ENCODE data around the gene PDE4D. TPM values are rescaled to one million over a fixed set of nuclear protein-coding genes. Genes with fewer than 3 reads are reported as not detected.

PDE4D gene
- total RNA-seq, 2 experiments from 2014 or later = 0.50 to 0.51 TPM

DNA sequence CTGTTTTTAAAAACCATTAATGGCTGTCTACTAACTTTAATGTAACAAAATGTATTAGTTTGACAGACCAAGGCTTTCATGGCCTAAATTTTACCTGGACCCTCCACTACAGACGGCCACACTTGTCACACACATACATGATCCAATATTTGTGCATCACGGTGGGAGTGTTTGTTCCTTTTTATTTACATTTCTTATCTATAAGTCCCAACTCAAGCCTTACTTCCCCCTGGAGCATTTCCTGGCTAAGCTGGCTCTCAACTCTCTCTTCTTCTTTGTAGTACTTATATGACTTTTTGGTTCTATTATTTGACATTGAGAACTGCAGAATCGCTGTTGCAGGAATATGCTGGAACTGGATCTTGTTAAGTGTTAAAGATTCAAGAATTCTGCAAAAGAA is 776.2 kb downstream of the PDE4D start:
- DNase-seq (ENCODE audit: low spot score) = no peak
- Histone ChIP-seq H3K36me3 (ENCODE audit: insufficient read depth, low read length) (no peaks in the 10 kb centered on the region), H3K4me3 (ENCODE audit: low read depth, low read length, poor library complexity, severe bottlenecking) (no peak overlapping the region), H3K9me2 (ENCODE audit: insufficient read depth, low read length) (no peaks in the 10 kb centered on the region), H3K9me3 (ENCODE audit: low read length) (no peaks in the 10 kb centered on the region), H3K4me2 (ENCODE audit: low read length) (no peak overlapping the region), H4K20me1 (ENCODE audit: insufficient read depth, low read length) (no peaks in the 10 kb centered on the region), H2AFZ (ENCODE audit: low read length) (no peak overlapping the region), H3K79me2 (ENCODE audit: insufficient read depth, low read depth, low read length) (no peaks in the 10 kb centered on the region), H3K27ac (ENCODE audit: low read depth, low read length, poor library complexity, severe bottlenecking) (no peak overlapping the region), H3K4me1 (ENCODE audit: insufficient read depth, low read length, poor library complexity, severe bottlenecking) (no peaks in the 10 kb centered on the region)
- TF ChIP-seq EZH2phosphoT487 (IDR thresholded peaks at IDR 0.05; ENCODE audit: borderline replicate concordance, low read depth, low read length) = no peak
- TF ChIP-seq, protein P1, sequence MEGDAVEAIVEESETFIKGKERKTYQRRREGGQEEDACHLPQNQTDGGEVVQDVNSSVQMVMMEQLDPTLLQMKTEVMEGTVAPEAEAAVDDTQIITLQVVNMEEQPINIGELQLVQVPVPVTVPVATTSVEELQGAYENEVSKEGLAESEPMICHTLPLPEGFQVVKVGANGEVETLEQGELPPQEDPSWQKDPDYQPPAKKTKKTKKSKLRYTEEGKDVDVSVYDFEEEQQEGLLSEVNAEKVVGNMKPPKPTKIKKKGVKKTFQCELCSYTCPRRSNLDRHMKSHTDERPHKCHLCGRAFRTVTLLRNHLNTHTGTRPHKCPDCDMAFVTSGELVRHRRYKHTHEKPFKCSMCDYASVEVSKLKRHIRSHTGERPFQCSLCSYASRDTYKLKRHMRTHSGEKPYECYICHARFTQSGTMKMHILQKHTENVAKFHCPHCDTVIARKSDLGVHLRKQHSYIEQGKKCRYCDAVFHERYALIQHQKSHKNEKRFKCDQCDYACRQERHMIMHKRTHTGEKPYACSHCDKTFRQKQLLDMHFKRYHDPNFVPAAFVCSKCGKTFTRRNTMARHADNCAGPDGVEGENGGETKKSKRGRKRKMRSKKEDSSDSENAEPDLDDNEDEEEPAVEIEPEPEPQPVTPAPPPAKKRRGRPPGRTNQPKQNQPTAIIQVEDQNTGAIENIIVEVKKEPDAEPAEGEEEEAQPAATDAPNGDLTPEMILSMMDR (conservative IDR thresholded peaks at IDR 0.05; ENCODE audit: low read length) = no peak
- intact Hi-C loops (cut with micrococcal nuclease; ENCODE audit: unreplicated experiment) = no loop called here
- BruUV-seq (replicated peaks) = no TSS peak
- CTCF ChIA-PET (ENCODE audit: unreplicated experiment) = no interaction called here
- POLR2A ChIA-PET = interaction anchor here (1.4 kb wide), 1 partner anchor 13 kb away, joined by 3 read pairs; no protein-coding TSS in a partner anchor

DNA sequence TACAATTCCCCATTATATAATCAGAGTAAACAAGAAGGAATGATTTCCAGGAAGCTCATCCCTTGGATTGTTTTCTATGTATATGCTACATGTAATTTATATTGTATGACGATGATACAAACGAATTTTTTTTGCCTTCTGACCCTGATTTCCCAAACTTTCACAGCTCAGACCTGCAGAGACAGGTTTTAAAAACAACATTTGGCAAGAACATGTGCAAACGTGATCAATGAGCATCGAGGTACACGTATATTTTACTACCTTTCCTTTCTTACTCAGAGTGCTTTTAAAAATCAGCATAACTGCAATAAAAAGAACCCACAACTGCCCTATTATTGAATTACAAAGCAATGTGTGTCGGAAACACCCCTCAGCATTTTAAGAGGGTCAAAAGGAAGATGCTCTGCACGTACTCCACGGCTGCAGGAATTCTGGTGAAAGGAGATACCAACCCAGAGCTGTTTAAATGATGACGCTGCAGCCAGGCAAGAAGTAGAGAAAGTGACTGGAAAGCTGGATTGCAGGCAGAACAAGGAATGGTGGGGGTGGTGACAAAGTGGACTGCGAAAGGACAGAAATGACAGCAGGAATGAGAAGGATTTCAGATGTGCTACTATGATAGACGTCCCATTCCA is 777.2 kb downstream of the PDE4D start:
- H3K9me3 ChIP-seq (ENCODE audit: low read length) = no peaks in the 10 kb centered on the region
- H3K9me2 ChIP-seq (ENCODE audit: insufficient read depth, low read length) = no peaks in the 10 kb centered on the region
- H3K36me3 ChIP-seq (ENCODE audit: insufficient read depth, low read length) = no peaks in the 10 kb centered on the region
- TF ChIP-seq, protein P1 (conservative IDR thresholded peaks at IDR 0.05; ENCODE audit: low read length) = no peak
- no peak for TF ChIP-seq EZH2phosphoT487 (IDR thresholded peaks at IDR 0.05; ENCODE audit: borderline replicate concordance, low read depth, low read length)
- no peaks in the 10 kb centered on the region for H3K4me1 ChIP-seq (ENCODE audit: insufficient read depth, low read length, poor library complexity, severe bottlenecking)
- no peak overlapping the region for H3K27ac ChIP-seq (ENCODE audit: low read depth, low read length, poor library complexity, severe bottlenecking)
- ChIA-PET CTCF (ENCODE audit: unreplicated experiment) (no interaction called here), POLR2A (interaction anchor here (1.3 to 1.4 kb wide), 2 partner anchors 8 to 14 kb away, joined by 3 read pairs; no protein-coding TSS in a partner anchor)
- no peak overlapping the region for H3K4me2 ChIP-seq (ENCODE audit: low read length)
- H3K79me2 ChIP-seq (ENCODE audit: insufficient read depth, low read depth, low read length) = no peaks in the 10 kb centered on the region
- H4K20me1 ChIP-seq (ENCODE audit: insufficient read depth, low read length) = no peaks in the 10 kb centered on the region
- intact Hi-C loops (cut with micrococcal nuclease; ENCODE audit: unreplicated experiment) = no loop called here
- DNase-seq (ENCODE audit: low spot score) = no peak
- H2AFZ ChIP-seq (ENCODE audit: low read length) = no peak overlapping the region
- H3K4me3 ChIP-seq (ENCODE audit: low read depth, low read length, poor library complexity, severe bottlenecking) = no peak overlapping the region
- no TSS peak for BruUV-seq (replicated peaks)

DNA sequence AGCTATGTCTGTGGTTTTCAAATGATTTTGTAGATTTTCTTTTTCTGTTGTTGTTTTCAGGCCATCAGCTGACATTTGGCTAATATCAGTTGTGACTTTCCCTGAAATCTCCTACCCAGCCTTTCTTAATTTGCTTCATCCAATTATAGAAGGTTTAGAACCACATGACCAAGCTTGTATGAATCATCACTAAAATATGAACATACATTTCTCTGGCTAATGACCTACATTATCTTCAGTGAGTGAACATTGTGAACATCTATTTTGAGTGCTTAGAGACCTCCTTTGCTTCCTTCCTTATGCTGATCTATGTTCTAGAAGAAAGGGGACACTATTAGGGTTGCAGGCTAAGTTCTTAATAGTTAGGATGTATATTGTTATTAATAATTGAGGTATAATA is 778.2 kb downstream of the PDE4D start:
- H3K4me1 ChIP-seq (ENCODE audit: insufficient read depth, low read length, poor library complexity, severe bottlenecking) = no peaks in the 10 kb centered on the region
- H3K36me3 ChIP-seq (ENCODE audit: insufficient read depth, low read length) = no peaks in the 10 kb centered on the region
- H3K4me2 ChIP-seq (ENCODE audit: low read length) = no peak overlapping the region
- H3K4me3 ChIP-seq (ENCODE audit: low read depth, low read length, poor library complexity, severe bottlenecking) = no peak overlapping the region
- POLR2A ChIA-PET = interaction anchor here (1.2 to 1.3 kb wide), 2 partner anchors 9 to 47 kb away, joined by 3 read pairs; no protein-coding TSS in a partner anchor
- H3K9me2 ChIP-seq (ENCODE audit: insufficient read depth, low read length) = no peaks in the 10 kb centered on the region
- no peak overlapping the region for H3K27ac ChIP-seq (ENCODE audit: low read depth, low read length, poor library complexity, severe bottlenecking)
- H3K9me3 ChIP-seq (ENCODE audit: low read length) = no peaks in the 10 kb centered on the region
- no TSS peak for BruUV-seq (replicated peaks)
- H3K79me2 ChIP-seq (ENCODE audit: insufficient read depth, low read depth, low read length) = no peaks in the 10 kb centered on the region
- CTCF ChIA-PET (ENCODE audit: unreplicated experiment) = no interaction called here
- TF ChIP-seq, protein P1 (conservative IDR thresholded peaks at IDR 0.05; ENCODE audit: low read length) = no peak
- TF ChIP-seq EZH2phosphoT487 (IDR thresholded peaks at IDR 0.05; ENCODE audit: borderline replicate concordance, low read depth, low read length) = no peak
- H2AFZ ChIP-seq (ENCODE audit: low read length) = no peak overlapping the region
- no peaks in the 10 kb centered on the region for H4K20me1 ChIP-seq (ENCODE audit: insufficient read depth, low read length)
- DNase-seq (ENCODE audit: low spot score) = no peak
- intact Hi-C loops (cut with micrococcal nuclease; ENCODE audit: unreplicated experiment) = no loop called here
